H7 (cell line): Measurements from ENCODE around the gene P3R3URF. TPM values are rescaled to one million over a fixed set of nuclear protein-coding genes. Genes with fewer than 3 reads are reported as not detected.

ENCODE experiments used
- total RNA-seq: library from RNA; depleted of rRNA; stranded (reverse); fragments of >200 nt; shearing (Covaris generic); gene quantifications from 2 replicates; pipeline ENCODE4 v1.2.3, GENCODE V29; 2014; rRNA removed

P3R3URF gene
- total RNA-seq, 1 experiment from 2014 or later: not detected

Other genes with a start within 250 kb of the P3R3URF start
- gene PIK3R3, start 43.9 kb downstream of the P3R3URF start, total RNA-seq: 5.7 and 7.0 TPM in 2 replicates
- not detected in 2 replicates for gene TSPAN1, start 1.4 kb downstream of the P3R3URF start, total RNA-seq
- 87.1 and 95.2 TPM in 2 replicates for gene POMGNT1, start 21.9 kb upstream of the P3R3URF start, total RNA-seq
- gene LURAP1, start 26.8 kb upstream of the P3R3URF start, total RNA-seq: 3.6 and 4.5 TPM in 2 replicates
- gene RAD54L, start 71.3 kb upstream of the P3R3URF start, total RNA-seq: 42.2 and 46.7 TPM in 2 replicates
- 123 and 133 TPM in 2 replicates for gene LRRC41, start 127.1 kb upstream of the P3R3URF start, total RNA-seq
- 909 and 1,018 TPM in 2 replicates for gene UQCRH, start 127.2 kb upstream of the P3R3URF start, total RNA-seq
- 10.4 and 11.8 TPM in 2 replicates for gene NSUN4, start 164.3 kb upstream of the P3R3URF start, total RNA-seq
- gene FAAH, start 217.8 kb upstream of the P3R3URF start, total RNA-seq: 12.6 and 19.8 TPM in 2 replicates